Colonic mucosa (tissue), 4 donors: ENCODE measurements around the gene DUS1L. TPM values are rescaled to one million over a fixed set of nuclear protein-coding genes. Genes with fewer than 3 reads are reported as not detected.

Experiments
- DNase-seq: peaks from one replicate; pipeline ENCODE4 v3.0.0-alpha.2; 2020
- H3K27ac ChIP-seq: fragments of 200-600 bp; one replicate; pipeline ENCODE4 v1.8.0; 2021
- H3K27me3 ChIP-seq: fragments of 200-600 bp; one replicate; pipeline ENCODE4 v1.8.0; 2021
- H3K36me3 ChIP-seq: fragments of 200-600 bp; one replicate; pipeline ENCODE4 v1.8.0; 2021
- H3K4me1 ChIP-seq: fragments of 200-600 bp; one replicate; pipeline ENCODE4 v1.8.0; 2021; ENCODE audit warnings: mild to moderate bottlenecking
- H3K4me3 ChIP-seq: fragments of 200-600 bp; one replicate; pipeline ENCODE4 v1.8.0; 2021
- H3K9ac ChIP-seq, 2 donors: one replicate each; pipeline ENCODE4 v1.7.0; 2013; ENCODE audit warnings: control low read depth in 2 of 2, low read depth in 2 of 2, low read length in 2 of 2
- H3K9me3 ChIP-seq: fragments of 200-600 bp; one replicate; pipeline ENCODE4 v1.8.0; 2021
- intact Hi-C: fragments of 100-400 bp; cut with DNase I; formaldehyde crosslinking; loops from one replicate; pipeline ENCODE4 v1.14.1; 2022
- total RNA-seq, 2 donors: library from RNA; stranded (reverse); fragmentation: NEBNext Ultra II Directional in 1 of 2; extraction: Animal tissue kit (Norgen Biotek cat#: 25700) in 1 of 2; gene quantifications; one replicate each; pipeline ENCODE4 v1.2.1, GENCODE V29; 2021
- TF ChIP-seq, protein P1 (sequence below): fragments of 200-600 bp; IDR thresholded peaks from one replicate; pipeline ENCODE4 v1.8.0; 2022; ENCODE audit warnings: antibody characterized with exemption, mild to moderate bottlenecking
- donor health status: healthy.
- donor health status: DM: no; HTN: no; CAD: no.
- donor health status: DM: no; HTN: no; CAD: no.

Gene DUS1L
- total RNA-seq, 2 donors from 2014 or later, result 113 to 253 TPM

DNA sequence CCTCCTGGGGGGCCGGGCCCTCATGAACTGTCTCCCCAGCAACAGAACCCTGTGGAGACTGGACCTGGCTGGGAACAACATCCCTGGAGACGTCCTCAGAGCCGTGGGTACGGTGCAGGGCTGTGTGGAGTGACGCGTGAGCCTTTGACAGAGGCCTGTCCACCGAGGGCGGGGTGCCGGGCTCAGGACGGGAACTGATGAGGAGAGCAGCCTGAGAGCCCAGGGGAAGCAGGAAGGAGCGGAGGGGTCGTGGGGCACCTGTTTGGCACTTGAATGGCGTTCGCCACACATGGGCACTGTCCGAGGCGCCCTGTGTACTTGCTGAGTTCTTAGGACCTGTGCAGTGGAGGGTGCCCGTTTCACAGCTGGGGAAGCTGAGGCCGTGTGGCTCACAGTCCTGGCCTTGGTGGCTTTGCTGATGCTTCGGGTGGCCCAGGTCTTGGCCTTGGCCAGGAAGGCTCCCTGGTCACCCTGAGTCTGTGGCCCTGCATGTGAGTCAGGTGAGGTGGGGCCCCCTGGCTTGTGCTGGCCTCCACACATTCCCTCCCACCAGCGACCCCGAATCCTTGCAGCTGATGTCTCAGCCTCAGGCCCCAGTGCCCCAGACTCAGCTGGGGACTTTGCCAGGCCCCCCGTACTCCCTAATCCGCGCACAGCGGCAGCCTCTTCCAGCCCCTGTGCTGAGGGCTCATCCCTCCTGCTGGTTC, 40.0 kb downstream of the DUS1L start:
- Histone ChIP-seq H3K27me3 (no peaks in the 10 kb centered on the region), H3K4me3 (no peak overlapping the region), H3K4me1 (peaks cover 23% of the 10 kb centered on the region), H3K9ac (no peak overlapping the region), H3K9me3 (no peaks in the 10 kb centered on the region), H3K36me3 (no peaks in the 10 kb centered on the region), H3K27ac (no peak overlapping the region)
- no peak for DNase-seq
- TF ChIP-seq, protein P1, sequence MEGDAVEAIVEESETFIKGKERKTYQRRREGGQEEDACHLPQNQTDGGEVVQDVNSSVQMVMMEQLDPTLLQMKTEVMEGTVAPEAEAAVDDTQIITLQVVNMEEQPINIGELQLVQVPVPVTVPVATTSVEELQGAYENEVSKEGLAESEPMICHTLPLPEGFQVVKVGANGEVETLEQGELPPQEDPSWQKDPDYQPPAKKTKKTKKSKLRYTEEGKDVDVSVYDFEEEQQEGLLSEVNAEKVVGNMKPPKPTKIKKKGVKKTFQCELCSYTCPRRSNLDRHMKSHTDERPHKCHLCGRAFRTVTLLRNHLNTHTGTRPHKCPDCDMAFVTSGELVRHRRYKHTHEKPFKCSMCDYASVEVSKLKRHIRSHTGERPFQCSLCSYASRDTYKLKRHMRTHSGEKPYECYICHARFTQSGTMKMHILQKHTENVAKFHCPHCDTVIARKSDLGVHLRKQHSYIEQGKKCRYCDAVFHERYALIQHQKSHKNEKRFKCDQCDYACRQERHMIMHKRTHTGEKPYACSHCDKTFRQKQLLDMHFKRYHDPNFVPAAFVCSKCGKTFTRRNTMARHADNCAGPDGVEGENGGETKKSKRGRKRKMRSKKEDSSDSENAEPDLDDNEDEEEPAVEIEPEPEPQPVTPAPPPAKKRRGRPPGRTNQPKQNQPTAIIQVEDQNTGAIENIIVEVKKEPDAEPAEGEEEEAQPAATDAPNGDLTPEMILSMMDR, result no peak
- intact Hi-C loops, result no loop called here

DNA sequence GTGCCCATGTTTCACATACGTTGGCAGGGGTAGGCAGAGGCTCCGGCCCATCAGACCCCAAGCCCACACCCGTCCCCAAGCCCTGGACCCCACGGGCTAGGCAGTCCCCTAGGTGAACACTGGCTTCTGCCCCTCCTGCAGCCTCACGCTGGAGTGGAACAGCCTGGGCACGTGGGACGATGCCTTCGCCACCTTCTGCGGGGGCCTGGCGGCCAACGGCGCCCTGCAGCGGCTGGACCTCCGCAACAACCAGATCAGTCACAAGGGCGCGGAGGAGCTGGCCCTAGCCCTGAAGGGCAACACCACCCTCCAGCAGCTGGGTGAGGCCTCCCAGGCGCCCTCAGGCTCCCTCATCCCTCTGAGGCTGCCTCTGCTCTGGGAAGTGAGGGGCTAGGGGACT, 40.7 kb downstream of the DUS1L start:
- no peak for DNase-seq
- H3K36me3 ChIP-seq, result no peaks in the 10 kb centered on the region
- TF ChIP-seq, protein P1, result no peak

DNA sequence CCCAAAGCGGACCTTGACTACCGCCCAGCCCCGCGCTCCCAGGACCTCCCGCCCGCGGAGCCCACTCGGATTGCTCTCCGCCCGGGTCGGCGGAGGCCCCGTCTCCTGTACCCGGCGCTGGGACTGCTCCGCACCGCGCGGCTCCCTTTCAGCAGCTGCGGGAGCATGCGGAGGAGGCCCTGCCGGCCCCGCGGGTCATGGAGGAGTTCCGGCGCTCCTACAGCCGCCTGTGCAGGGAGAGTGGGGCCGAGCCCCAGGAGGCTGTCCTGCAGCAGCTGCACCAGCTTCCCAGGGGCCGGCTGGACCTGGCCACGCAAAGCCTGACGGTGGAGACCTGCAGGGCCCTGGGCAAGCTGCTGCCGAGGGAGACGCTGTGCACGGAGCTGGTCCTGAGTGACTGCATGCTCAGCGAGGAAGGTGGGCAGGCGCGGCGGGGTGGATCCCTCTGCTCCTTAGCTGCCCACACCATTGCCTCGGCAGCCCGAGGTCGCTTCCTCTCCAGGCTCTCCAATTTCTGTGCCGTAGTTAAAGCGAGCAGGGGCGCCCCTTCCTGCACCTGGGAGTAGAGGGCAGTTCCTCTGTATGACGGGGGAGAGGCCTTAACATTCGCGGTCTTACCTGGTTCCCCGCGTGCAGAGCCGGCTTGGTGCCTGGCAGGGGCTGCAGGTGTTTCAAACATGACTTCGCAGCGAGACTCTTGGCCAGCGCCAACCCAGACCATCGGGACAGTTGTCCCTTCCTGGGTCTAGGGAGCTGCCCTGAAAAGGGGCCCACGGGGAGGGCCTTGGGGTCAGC, 42.0 kb downstream of the DUS1L start:
- intact Hi-C loops, result no loop called here
- Histone ChIP-seq H3K9me3 (no peaks in the 10 kb centered on the region), H3K27ac (no peak overlapping the region), H3K9ac (peak overlapping the region; percentile 81), H3K4me1 (peaks cover 17% of the 10 kb centered on the region), H3K36me3 (no peaks in the 10 kb centered on the region), H3K4me3 (peak overlapping the region; percentile 77), H3K27me3 (no peaks in the 10 kb centered on the region)
- TF ChIP-seq, protein P1, result no peak
- DNase-seq, result no peak

More for the DNA sequence above, 40.7 kb downstream of the DUS1L start:
- intact Hi-C loops, result no loop called here
- Histone ChIP-seq H3K27me3 (no peaks in the 10 kb centered on the region), H3K27ac (no peak overlapping the region), H3K9me3 (no peaks in the 10 kb centered on the region), H3K9ac (no peak overlapping the region), H3K4me1 (peaks cover 18% of the 10 kb centered on the region), H3K4me3 (no peak overlapping the region)

DNA sequence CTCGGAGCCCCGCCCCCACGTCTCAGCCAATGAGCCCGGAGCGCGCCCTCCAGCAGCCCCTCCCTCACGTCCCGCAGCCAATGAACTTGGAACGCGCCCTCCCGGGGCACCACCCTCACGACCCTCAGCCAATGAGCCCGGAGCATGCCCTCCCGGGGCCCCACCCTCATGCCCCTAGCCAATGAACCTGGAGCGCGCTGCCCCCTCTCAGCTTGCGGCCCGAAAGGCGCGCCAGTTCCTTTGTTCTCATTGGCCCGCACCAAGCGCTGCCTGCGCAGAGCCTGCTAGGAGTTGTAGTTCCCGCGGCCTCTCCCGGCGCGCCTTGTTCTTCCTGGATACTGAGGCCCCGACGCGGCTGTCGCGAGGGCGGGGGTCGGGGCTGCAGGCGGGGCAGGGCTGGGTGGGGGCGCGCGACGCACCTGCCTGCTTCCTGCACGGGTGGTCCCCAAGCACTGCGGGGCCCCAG, 42.6 kb downstream of the DUS1L start, which contains the start of gene LRRC45:
TSS of gene LRRC45 (plus strand) at position 325 of the 466 bp plus-strand sequence. CDS start 339 bp downstream, outside the sequence.
- peak within 1 kb of the TSS; percentile 54 for H3K27ac ChIP-seq
- DNase-seq, result peak; percentile 100
- TF ChIP-seq, protein P1, result no peak
- peaks cover 17% of the 10 kb centered on the region for H3K4me1 ChIP-seq
- no peaks in the 10 kb centered on the region for H3K9me3 ChIP-seq
- intact Hi-C loops, result no loop called here
- peak within 1 kb of the TSS; percentile 77 for H3K4me3 ChIP-seq
- H3K36me3 ChIP-seq, result no peaks in the 10 kb centered on the region
- H3K9ac ChIP-seq, result peak within 1 kb of the TSS; percentile 90 to 94
- H3K27me3 ChIP-seq, result no peaks in the 10 kb centered on the region

DNA sequence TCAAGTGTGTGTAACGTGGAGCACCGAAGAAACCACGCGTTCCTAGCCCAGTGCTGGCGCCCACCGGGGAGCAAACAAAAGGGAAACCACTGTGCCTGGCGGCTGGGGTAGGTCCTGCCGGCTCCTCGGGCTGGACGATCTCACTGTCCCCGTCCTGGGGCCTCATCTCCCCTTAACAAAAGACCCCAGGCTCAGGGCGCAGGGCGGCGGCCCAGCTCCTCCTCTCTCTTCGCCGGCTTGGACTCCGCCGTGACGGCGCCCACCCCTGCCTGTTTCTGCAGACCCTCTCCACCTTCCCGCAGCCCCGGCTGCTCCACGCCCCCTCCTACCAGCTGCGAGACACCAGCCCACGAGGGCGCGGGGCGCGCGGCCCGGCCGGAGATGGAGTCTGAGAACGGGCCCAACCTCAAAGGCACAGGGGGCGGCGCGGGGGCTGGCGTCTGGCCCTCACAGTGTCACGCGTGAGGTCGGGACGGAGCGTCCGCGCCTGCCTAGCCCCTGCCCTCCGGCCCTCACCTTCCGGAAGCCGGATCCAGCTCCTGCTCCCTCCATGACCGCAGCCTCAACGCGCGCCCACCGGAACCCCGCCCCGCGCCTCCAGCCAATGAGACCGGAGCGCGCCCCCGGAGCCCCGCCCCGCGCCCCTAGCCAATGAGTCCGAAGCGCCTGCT, 43.2 kb downstream of the DUS1L start, which contains the start of gene CENPX:
TSS of gene CENPX (minus strand) at position 569 of the 671 bp plus-strand sequence. CDS start at position 552, 17 bp downstream.
- Histone ChIP-seq H3K4me1 (peaks cover 17% of the 10 kb centered on the region), H3K36me3 (no peaks in the 10 kb centered on the region), H3K4me3 (peak within 1 kb of the TSS; percentile 77), H3K27ac (peak within 1 kb of the TSS; percentile 54), H3K9ac (peak within 1 kb of the TSS; percentile 90 to 94), H3K27me3 (no peaks in the 10 kb centered on the region), H3K9me3 (no peaks in the 10 kb centered on the region)
- TF ChIP-seq, protein P1, result no peak
- DNase-seq, result no peak
- intact Hi-C loops, result no loop called here
